Adipocyte (in vitro differentiated cells): ENCODE measurements around the gene MICAL2.

Source experiments
- DNase-seq: peaks from one replicate; pipeline ENCODE4 v3.0.0-alpha.2; 2015; ENCODE audit warnings: low read depth
- H3K27me3 ChIP-seq: replicated peaks from 2 replicates; pipeline ENCODE4 v1.7.0; 2013; ENCODE audit warnings: mild to moderate bottlenecking, low read length, moderate library complexity; ENCODE audit not compliant: control insufficient read depth, insufficient read depth
- H3K36me3 ChIP-seq: 2 replicates; pipeline ENCODE4 v1.7.0; 2013; ENCODE audit warnings: low read length, mild to moderate bottlenecking, moderate library complexity; ENCODE audit not compliant: control insufficient read depth, insufficient read depth, severe bottlenecking
- H3K4me1 ChIP-seq: 2 replicates; pipeline ENCODE4 v1.7.0; 2013; ENCODE audit warnings: mild to moderate bottlenecking, low read length, moderate library complexity; ENCODE audit not compliant: control insufficient read depth, insufficient read depth
- H3K4me3 ChIP-seq: 2 replicates; pipeline ENCODE4 v1.7.0; 2013; ENCODE audit warnings: mild to moderate bottlenecking, low read length, moderate library complexity
- H3K9ac ChIP-seq: 2 replicates; pipeline ENCODE4 v1.7.0; 2013; ENCODE audit warnings: mild to moderate bottlenecking, low read length, moderate library complexity
- H3K9me3 ChIP-seq: 2 replicates; pipeline ENCODE4 v1.7.0; 2013; ENCODE audit warnings: mild to moderate bottlenecking, low read length, moderate library complexity; ENCODE audit not compliant: control insufficient read depth

MICAL2 gene

GRCh38 chr11:12212821-12213185, 102.4 kb downstream of the MICAL2 start:
- no peak overlapping the region for H3K9ac ChIP-seq
- no peaks in the 10 kb centered on the region for H3K9me3 ChIP-seq
- H3K4me1 ChIP-seq: peaks cover 19% of the 10 kb centered on the region
- H3K4me3 ChIP-seq: no peak overlapping the region
- H3K27me3 ChIP-seq: no peaks in the 10 kb centered on the region
- no peak for DNase-seq
- H3K36me3 ChIP-seq: peaks cover 23% of the 10 kb centered on the region

- Histone ChIP-seq H3K36me3 (peaks cover 19% of the 10 kb centered on the region), H3K4me1 (peaks cover 19% of the 10 kb centered on the region), H3K9me3 (no peaks in the 10 kb centered on the region), H3K9ac (no peak overlapping the region), H3K4me3 (no peak overlapping the region), H3K27me3 (no peaks in the 10 kb centered on the region)
- DNase-seq: peak; percentile 72
These were observed 103.5 kb downstream of the MICAL2 start for GRCh38 chr11:12213883-12214282.

GRCh38 chr11:12214751-12215150, 104.4 kb downstream of the MICAL2 start:
- no peaks in the 10 kb centered on the region for H3K27me3 ChIP-seq
- no peak overlapping the region for H3K9ac ChIP-seq
- peaks cover 27% of the 10 kb centered on the region for H3K4me1 ChIP-seq
- no peak overlapping the region for H3K4me3 ChIP-seq
- DNase-seq: peak; percentile 73
- H3K9me3 ChIP-seq: no peaks in the 10 kb centered on the region
- peaks cover 10% of the 10 kb centered on the region for H3K36me3 ChIP-seq

- Histone ChIP-seq H3K9me3 (no peaks in the 10 kb centered on the region), H3K9ac (no peak overlapping the region), H3K27me3 (no peaks in the 10 kb centered on the region), H3K4me1 (peaks cover 31% of the 10 kb centered on the region), H3K36me3 (peaks cover 9% of the 10 kb centered on the region), H3K4me3 (no peak overlapping the region)
- no peak for DNase-seq
These were observed 104.8 kb downstream of the MICAL2 start for GRCh38 chr11:12215181-12215593.

- no peaks in the 10 kb centered on the region for H3K9me3 ChIP-seq
- H3K4me1 ChIP-seq: peaks cover 40% of the 10 kb centered on the region
- H3K4me3 ChIP-seq: no peak overlapping the region
- no peak for DNase-seq
- H3K27me3 ChIP-seq: no peaks in the 10 kb centered on the region
- H3K9ac ChIP-seq: no peak overlapping the region
- peaks cover 9% of the 10 kb centered on the region for H3K36me3 ChIP-seq
These were observed 105.7 kb downstream of the MICAL2 start for GRCh38 chr11:12216041-12216451.

- Histone ChIP-seq H3K9me3 (no peaks in the 10 kb centered on the region), H3K27me3 (no peaks in the 10 kb centered on the region), H3K9ac (no peak overlapping the region), H3K4me1 (peaks cover 41% of the 10 kb centered on the region), H3K4me3 (no peak overlapping the region), H3K36me3 (peaks cover 11% of the 10 kb centered on the region)
- DNase-seq: no peak
These were observed 106.4 kb downstream of the MICAL2 start for GRCh38 chr11:12216671-12217374.

- no peaks in the 10 kb centered on the region for H3K27me3 ChIP-seq
- H3K9ac ChIP-seq: no peak overlapping the region
- no peak overlapping the region for H3K4me3 ChIP-seq
- peaks cover 13% of the 10 kb centered on the region for H3K36me3 ChIP-seq
- H3K9me3 ChIP-seq: no peaks in the 10 kb centered on the region
- H3K4me1 ChIP-seq: peaks cover 41% of the 10 kb centered on the region
- DNase-seq: no peak
These were observed 107.5 kb downstream of the MICAL2 start for GRCh38 chr11:12217879-12218278.

- Histone ChIP-seq H3K4me3 (no peak overlapping the region), H3K27me3 (no peaks in the 10 kb centered on the region), H3K9ac (no peak overlapping the region), H3K9me3 (no peaks in the 10 kb centered on the region), H3K36me3 (peaks cover 9% of the 10 kb centered on the region), H3K4me1 (peaks cover 38% of the 10 kb centered on the region)
- DNase-seq: no peak
These were observed 108.5 kb downstream of the MICAL2 start for GRCh38 chr11:12218909-12219308.

- Histone ChIP-seq H3K9ac (peak overlapping the region; percentile 41), H3K4me1 (peaks cover 30% of the 10 kb centered on the region), H3K36me3 (peaks cover 10% of the 10 kb centered on the region), H3K9me3 (no peaks in the 10 kb centered on the region), H3K27me3 (no peaks in the 10 kb centered on the region), H3K4me3 (peak overlapping the region; percentile 11)
- DNase-seq: no peak
These were observed 109.4 kb downstream of the MICAL2 start for GRCh38 chr11:12219757-12220156.

GRCh38 chr11:12220305-12220704, 109.9 kb downstream of the MICAL2 start:
- Histone ChIP-seq H3K36me3 (peaks cover 16% of the 10 kb centered on the region), H3K4me1 (peaks cover 24% of the 10 kb centered on the region), H3K9me3 (no peaks in the 10 kb centered on the region), H3K9ac (peak overlapping the region; percentile 41), H3K4me3 (peak overlapping the region; percentile 11), H3K27me3 (no peaks in the 10 kb centered on the region)
- no peak for DNase-seq

- Histone ChIP-seq H3K9me3 (no peaks in the 10 kb centered on the region), H3K9ac (peak overlapping the region; percentile 41), H3K4me1 (peaks cover 22% of the 10 kb centered on the region), H3K27me3 (no peaks in the 10 kb centered on the region), H3K4me3 (no peak overlapping the region), H3K36me3 (peaks cover 20% of the 10 kb centered on the region)
- DNase-seq: no peak
These were observed 110.7 kb downstream of the MICAL2 start for GRCh38 chr11:12221051-12221535.
